LNCaP clone FGC (cell line): ENCODE results near the gene PRR36.

ENCODE experiments used
- DNase-seq: peaks from one replicate; pipeline ENCODE4 v3.0.0-alpha.2; 2011; ENCODE audit warnings: low read depth
- H3K4me3 ChIP-seq: 2 replicates; pipeline ENCODE4 v1.5.1; 2011; ENCODE audit warnings: mild to moderate bottlenecking, low read depth, low read length, control low read depth
- CTCF ChIP-seq: IDR thresholded peaks from 2 replicates; pipeline ENCODE4 v1.5.1; 2012; ENCODE audit warnings: mild to moderate bottlenecking; ENCODE audit not compliant: control insufficient read depth, insufficient read depth; ENCODE audit errors: extremely low read depth

Gene PRR36

GRCh38 chr19:7883796-7884570, 9.8 kb upstream of the PRR36 start:
- no peak overlapping the region for H3K4me3 ChIP-seq
- DNase-seq, result no peak
- TF ChIP-seq CTCF, result no peak

GRCh38 chr19:7883105-7883504, 8.9 kb upstream of the PRR36 start:
- H3K4me3 ChIP-seq, result no peak overlapping the region
- no peak for DNase-seq
- no peak for TF ChIP-seq CTCF

DNA sequence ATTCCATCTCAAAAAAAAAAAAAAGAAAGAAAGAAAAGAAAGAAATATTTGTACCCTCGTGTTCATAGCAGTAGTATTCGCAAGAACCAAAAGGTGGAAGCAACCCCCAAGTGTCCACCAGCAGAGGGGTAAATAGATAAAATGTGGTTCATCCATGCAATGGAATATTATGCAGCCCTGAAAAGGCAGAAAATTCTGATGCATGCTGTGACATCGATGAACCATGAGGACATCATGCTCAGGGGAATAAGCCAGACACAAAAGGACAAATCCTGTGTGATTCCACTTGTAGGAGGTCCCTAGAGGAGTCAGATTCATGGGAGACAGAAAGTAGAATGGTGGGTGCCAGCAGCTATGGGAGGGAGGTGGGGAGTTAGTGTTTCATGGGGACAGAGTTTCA, 7.7 kb upstream of the PRR36 start:
- TF ChIP-seq CTCF, result no peak
- no peak for DNase-seq
- H3K4me3 ChIP-seq, result no peak overlapping the region

DNA sequence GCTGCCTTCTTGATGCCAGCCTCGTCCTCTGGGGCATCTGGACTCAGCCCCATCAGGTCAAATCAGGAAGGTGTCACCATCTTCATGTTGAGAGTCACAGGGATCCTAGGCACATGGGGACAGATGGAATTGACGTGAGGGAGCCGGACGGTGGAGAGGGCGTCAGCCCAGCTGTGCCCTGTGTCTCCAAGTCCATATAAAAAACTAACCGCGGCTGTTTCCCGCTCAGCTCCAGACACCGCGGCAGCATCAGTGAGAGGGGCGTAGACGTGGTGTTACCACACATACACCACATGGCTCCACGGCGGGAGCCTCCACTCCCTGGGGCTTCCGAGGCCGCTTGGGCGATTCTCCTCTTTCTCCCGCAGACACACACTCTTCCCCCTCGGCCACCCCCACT, 5.6 kb upstream of the PRR36 start:
- H3K4me3 ChIP-seq, result no peak overlapping the region
- no peak for DNase-seq
- no peak for TF ChIP-seq CTCF

DNA sequence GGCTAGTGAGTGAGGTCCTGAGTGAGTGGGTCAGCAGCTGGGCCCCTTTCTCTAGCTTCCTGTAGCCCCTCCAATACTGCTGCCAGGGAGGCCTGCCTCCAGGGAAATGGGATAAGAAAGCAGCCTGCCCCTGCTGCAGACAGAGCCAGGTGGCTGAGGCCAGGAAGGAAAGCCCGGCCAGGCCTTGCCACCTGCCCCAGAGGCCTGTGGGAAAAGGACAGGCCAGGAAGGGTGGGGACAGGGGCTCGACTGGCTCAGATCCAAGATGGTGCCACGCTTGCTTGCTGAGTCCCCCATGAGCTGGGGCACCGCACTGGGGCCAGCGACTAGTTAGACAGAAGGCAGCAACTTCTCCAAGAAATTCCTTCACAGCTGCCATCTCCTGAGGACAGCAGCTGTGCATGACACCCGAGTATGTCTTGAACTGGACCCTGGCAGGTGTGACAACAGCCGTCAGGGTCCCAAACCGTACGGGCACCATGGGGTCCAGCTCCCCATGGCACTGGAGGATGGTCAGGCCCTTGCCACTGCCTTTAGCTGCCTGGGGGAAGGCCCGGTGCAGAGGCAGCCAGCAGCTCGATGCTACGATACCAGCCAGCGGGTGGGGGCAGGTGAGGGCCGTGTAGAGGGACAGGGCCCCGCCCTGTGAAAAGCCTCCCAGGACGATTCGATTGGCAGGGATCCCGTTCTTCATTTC, 5.1 kb upstream of the PRR36 start:
- no peak overlapping the region for H3K4me3 ChIP-seq
- TF ChIP-seq CTCF, result no peak
- DNase-seq, result no peak

- no peak for DNase-seq
- TF ChIP-seq CTCF, result no peak
- no peak overlapping the region for H3K4me3 ChIP-seq
Observed at GRCh38 chr19:7877249-7877836, 3.2 kb upstream of the PRR36 start.
